Measurements from ENCODE around the gene SUGP1. TPM values are rescaled to one million over a fixed set of nuclear protein-coding genes. Genes with fewer than 3 reads are reported as not detected.

The SUGP1 gene
- total RNA-seq, 1 donor from 2014 or later: 25.5 TPM

GRCh38 chr19:19347401-19348110 lies 27.2 kb upstream of the SUGP1 start:
- no peaks in the 10 kb centered on the region for H3K4me1 ChIP-seq
- intact Hi-C loops (cut with DNase I): no loop called here
- TF ChIP-seq POLR2AphosphoS5 (IDR thresholded peaks at IDR 0.05; ENCODE audit: insufficient read depth in 1 of 2, low read depth in 1 of 2) (no peak), POLR2A (IDR thresholded peaks at IDR 0.05) (no peak), CTCF (IDR thresholded peaks at IDR 0.05) (no peak)
- peaks cover 0 to 85% of the 10 kb centered on the region in 2 donors for H3K36me3 ChIP-seq
- H3K27me3 ChIP-seq: no peaks in the 10 kb centered on the region
- no peak overlapping the region for H3K4me3 ChIP-seq
- DNase-seq (ENCODE audit: extremely low spot score in 2 of 2): no peak
- H3K9me3 ChIP-seq: no peaks in the 10 kb centered on the region
- H3K27ac ChIP-seq: no peak overlapping the region

- H3K4me3 ChIP-seq: no peak overlapping the region
- no peaks in the 10 kb centered on the region for H3K4me1 ChIP-seq
- no peak for DNase-seq (ENCODE audit: extremely low spot score in 2 of 2)
- no peaks in the 10 kb centered on the region for H3K9me3 ChIP-seq
- no peak for TF ChIP-seq POLR2A (IDR thresholded peaks at IDR 0.05)
- no peak for TF ChIP-seq POLR2AphosphoS5 (IDR thresholded peaks at IDR 0.05; ENCODE audit: insufficient read depth in 1 of 2, low read depth in 1 of 2)
- no peak for TF ChIP-seq CTCF (IDR thresholded peaks at IDR 0.05)
- H3K27ac ChIP-seq: no peak overlapping the region
- H3K27me3 ChIP-seq: no peaks in the 10 kb centered on the region
- peaks cover 0 to 85% of the 10 kb centered on the region in 2 donors for H3K36me3 ChIP-seq
- intact Hi-C loops (cut with DNase I): no loop called here
Observed at GRCh38 chr19:19345970-19346369, 25.7 kb upstream of the SUGP1 start.

- Histone ChIP-seq H3K36me3 (peaks cover 0 to 86% of the 10 kb centered on the region in 2 donors), H3K27me3 (no peaks in the 10 kb centered on the region), H3K4me1 (no peaks in the 10 kb centered on the region), H3K4me3 (no peak overlapping the region), H3K9me3 (no peaks in the 10 kb centered on the region), H3K27ac (no peak overlapping the region)
- TF ChIP-seq CTCF (IDR thresholded peaks at IDR 0.05) (no peak), POLR2AphosphoS5 (IDR thresholded peaks at IDR 0.05; ENCODE audit: insufficient read depth in 1 of 2, low read depth in 1 of 2) (no peak), POLR2A (IDR thresholded peaks at IDR 0.05) (no peak)
- DNase-seq (ENCODE audit: extremely low spot score in 2 of 2): no peak
- intact Hi-C loops (cut with DNase I): no loop called here
Observed at GRCh38 chr19:19345232-19345631, 24.9 kb upstream of the SUGP1 start.

- no peak for DNase-seq (ENCODE audit: extremely low spot score in 2 of 2)
- TF ChIP-seq CTCF (IDR thresholded peaks at IDR 0.05) (no peak), POLR2AphosphoS5 (IDR thresholded peaks at IDR 0.05; ENCODE audit: insufficient read depth in 1 of 2, low read depth in 1 of 2) (no peak), POLR2A (IDR thresholded peaks at IDR 0.05) (no peak)
- intact Hi-C loops (cut with DNase I): no loop called here
- Histone ChIP-seq H3K27me3 (no peaks in the 10 kb centered on the region), H3K4me1 (no peaks in the 10 kb centered on the region), H3K4me3 (no peak overlapping the region), H3K9me3 (no peaks in the 10 kb centered on the region), H3K27ac (no peak overlapping the region), H3K36me3 (peaks cover 6 to 85% of the 10 kb centered on the region in 2 donors)
Observed at GRCh38 chr19:19343762-19344161, 23.5 kb upstream of the SUGP1 start.

GRCh38 chr19:19343016-19343362 lies 22.7 kb upstream of the SUGP1 start:
- Histone ChIP-seq H3K4me3 (no peak overlapping the region), H3K4me1 (peaks cover 5% of the 10 kb centered on the region), H3K36me3 (peaks cover 8 to 90% of the 10 kb centered on the region in 2 donors), H3K27me3 (no peaks in the 10 kb centered on the region), H3K9me3 (no peaks in the 10 kb centered on the region), H3K27ac (no peak overlapping the region)
- intact Hi-C loops (cut with DNase I): no loop called here
- no peak for DNase-seq (ENCODE audit: extremely low spot score in 2 of 2)
- no peak for TF ChIP-seq CTCF (IDR thresholded peaks at IDR 0.05)
- no peak for TF ChIP-seq POLR2A (IDR thresholded peaks at IDR 0.05)
- no peak for TF ChIP-seq POLR2AphosphoS5 (IDR thresholded peaks at IDR 0.05; ENCODE audit: insufficient read depth in 1 of 2, low read depth in 1 of 2)
